ENCODE measurements around the gene PIGP. TPM values are rescaled to one million over a fixed set of nuclear protein-coding genes. Genes with fewer than 3 reads are reported as not detected.

Gene PIGP
- total and polyA plus RNA-seq, 9 of the 15 experiments (the other 6 are each of a cell fraction or from before 2014, with no cell fraction given): 18.3 to 122 (median 35.6) TPM

DNA sequence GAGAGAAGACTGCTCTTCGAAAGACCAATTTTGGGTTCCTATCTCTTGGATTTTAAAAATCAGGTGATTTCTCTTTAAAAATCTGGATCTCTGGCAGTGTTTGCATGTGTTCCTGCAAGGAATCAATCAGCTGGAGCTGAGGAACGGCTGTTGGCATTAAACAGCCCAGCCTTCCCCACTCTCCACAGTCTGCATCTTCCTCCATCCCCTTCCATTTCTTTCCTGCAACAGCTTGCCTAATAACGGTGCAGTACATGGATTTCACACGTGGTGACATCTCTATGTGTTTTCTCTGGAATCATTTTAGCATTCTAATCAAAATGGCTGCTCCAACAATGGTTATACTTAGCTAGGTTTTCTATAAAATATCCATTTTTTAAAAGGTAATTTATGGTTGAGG is 46.4 kb downstream of the PIGP start (continued):
- TF ChIP-seq KAT2B (IDR thresholded peaks at IDR 0.05; ENCODE audit: low read depth, low read length) (no peak), CC2D1A (IDR thresholded peaks at IDR 0.05) (no peak), ZNF584 (CRISPR knock-in tag; IDR thresholded peaks at IDR 0.05; ENCODE audit: low read depth) (no peak), SP2 (IDR thresholded peaks at IDR 0.05; ENCODE audit: extremely low read depth, low read depth, low read length, poor library complexity, severe bottlenecking) (no peak)
- TF ChIP-seq, protein P1, sequence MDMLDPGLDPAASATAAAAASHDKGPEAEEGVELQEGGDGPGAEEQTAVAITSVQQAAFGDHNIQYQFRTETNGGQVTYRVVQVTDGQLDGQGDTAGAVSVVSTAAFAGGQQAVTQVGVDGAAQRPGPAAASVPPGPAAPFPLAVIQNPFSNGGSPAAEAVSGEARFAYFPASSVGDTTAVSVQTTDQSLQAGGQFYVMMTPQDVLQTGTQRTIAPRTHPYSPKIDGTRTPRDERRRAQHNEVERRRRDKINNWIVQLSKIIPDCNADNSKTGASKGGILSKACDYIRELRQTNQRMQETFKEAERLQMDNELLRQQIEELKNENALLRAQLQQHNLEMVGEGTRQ (CRISPR knock-in tag; IDR thresholded peaks at IDR 0.05): no peak

DNA sequence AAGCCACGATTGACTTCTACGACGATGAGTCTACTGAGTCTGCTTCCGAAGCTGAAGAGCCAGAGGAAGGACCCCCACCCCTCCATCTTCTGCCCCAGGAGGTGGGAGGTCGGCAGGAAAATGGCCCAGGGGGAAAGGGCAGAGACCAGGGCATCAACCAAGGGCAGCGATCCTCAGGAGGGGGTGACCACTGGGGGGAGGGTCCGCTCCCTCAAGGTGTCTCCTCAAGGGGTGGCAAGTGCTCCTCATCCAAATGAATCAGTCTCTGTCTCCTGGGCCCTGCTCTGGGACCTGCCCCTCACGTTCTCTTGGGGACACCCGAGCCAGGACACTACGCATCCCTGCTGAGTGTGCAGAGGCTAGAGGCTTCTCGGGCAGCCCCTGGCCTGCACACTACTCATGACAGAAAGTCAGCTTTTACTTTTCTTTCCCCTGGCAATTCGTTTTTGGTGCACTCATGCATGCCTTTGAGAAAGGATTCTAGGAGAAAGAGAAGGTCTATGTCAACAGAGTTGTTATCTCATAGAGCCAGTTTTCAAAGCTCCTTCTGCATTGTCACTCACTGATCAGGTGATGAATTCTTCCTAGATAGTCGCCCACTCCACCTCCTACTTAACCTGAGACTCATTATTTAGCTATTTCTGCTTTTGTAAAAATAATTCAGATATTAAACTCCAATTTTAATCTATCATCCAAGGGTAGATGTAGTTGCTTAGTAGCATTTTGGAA is 54.8 kb downstream of the PIGP start:
- POLR2A ChIA-PET: interaction anchor here (0.7 to 1.4 kb wide), 4 partner anchors 8 to 417 kb away, joined by 3 to 7 read pairs (median 4); no protein-coding TSS in a partner anchor
- CTCF ChIA-PET (ENCODE audit: low intra/inter-chr PET ratio): interaction anchor here (0.6 kb wide), 1 partner anchor 593 kb away, joined by 4 read pairs; no protein-coding TSS in a partner anchor
- H3K27ac ChIP-seq (ENCODE audit: extremely low read depth, low read depth, low read length): no peak overlapping the region; the same call in 2 of the 3 replicates
- peak overlapping the region in 1 of 2 experiments; percentile 53; a peak in 2 of 4 replicates for H3K9ac ChIP-seq (ENCODE audit: insufficient read depth in 1 of 2, low read depth in 2 of 2, low read length in 2 of 2)
- no peaks in the 10 kb centered on the region for H3K9me3 ChIP-seq (replicated peaks; ENCODE audit: control insufficient read depth, insufficient read depth, low read depth, low read length)
- FAIRE-seq: peak; percentile 15
- peak in 3 of 4 experiments; percentile 29 to 68 (median 52) for DNase-seq (ENCODE audit: extremely low read depth in 1 of 4, low spot score in 3 of 4)
- in situ Hi-C loops (cut with MboI) (no loop called here), intact Hi-C loops (cut with micrococcal nuclease) (loop anchor here (5.0 kb wide), 1 partner anchor 59 kb away; no protein-coding TSS in a partner anchor)
- H4K20me1 ChIP-seq (replicated peaks; ENCODE audit: control insufficient read depth, insufficient read depth, low read length): no peaks in the 10 kb centered on the region
- H2AFZ ChIP-seq (ENCODE audit: low read depth, low read length): peak overlapping the region; percentile 29
- ATAC-seq: peak; percentile 82
- H3K27me3 ChIP-seq (ENCODE audit: control insufficient read depth in 2 of 2, insufficient read depth in 2 of 2, low read length in 2 of 2): peaks cover 0 to 2% of the 10 kb centered on the region in 2 experiments; a peak in 1 of 5 replicates
- no peak overlapping the region for H3K4me3 ChIP-seq
- H3K36me3 ChIP-seq (ENCODE audit: control insufficient read depth, insufficient read depth, low read length): no peaks in the 10 kb centered on the region
- 28% methylated on average over 12 of the region's 13 CpGs for WGBS (ENCODE audit: insufficient coverage, low coverage, missing lambda C conversion rate)
- H3K79me2 ChIP-seq (ENCODE audit: control insufficient read depth, insufficient read depth, low read length): no peaks in the 10 kb centered on the region
- peak overlapping the region; percentile 60 for H3K4me2 ChIP-seq (ENCODE audit: insufficient read depth, low read length)
- H3K9me1 ChIP-seq (ENCODE audit: control insufficient read depth, insufficient read depth, low read length): no peaks in the 10 kb centered on the region
- no TSS peak for BruUV-seq (replicated peaks)
- peaks cover 10 to 11% of the 10 kb centered on the region in 2 experiments; a peak in 4 of 5 replicates for H3K4me1 ChIP-seq (replicated peaks in 1 of 2; ENCODE audit: control insufficient read depth in 2 of 2, insufficient read depth in 2 of 2, low read length in 2 of 2)
- TF ChIP-seq ZNF133 (CRISPR knock-in tag; IDR thresholded peaks at IDR 0.05) (no peak), GATAD2A (IDR thresholded peaks at IDR 0.05) (0 out of 2 replicates have a peak, but pooled peaks have one; percentile 48), RAD51 (IDR thresholded peaks at IDR 0.05; ENCODE audit: borderline replicate concordance, low read depth) (peak; percentile 63), PHB2 (IDR thresholded peaks at IDR 0.05; ENCODE audit: low read depth) (no peak), ZNF124 (CRISPR knock-in tag; IDR thresholded peaks at IDR 0.05) (no peak), FOXJ2 (tag; IDR thresholded peaks at IDR 0.05) (no peak)
- TF ChIP-seq, protein P2, sequence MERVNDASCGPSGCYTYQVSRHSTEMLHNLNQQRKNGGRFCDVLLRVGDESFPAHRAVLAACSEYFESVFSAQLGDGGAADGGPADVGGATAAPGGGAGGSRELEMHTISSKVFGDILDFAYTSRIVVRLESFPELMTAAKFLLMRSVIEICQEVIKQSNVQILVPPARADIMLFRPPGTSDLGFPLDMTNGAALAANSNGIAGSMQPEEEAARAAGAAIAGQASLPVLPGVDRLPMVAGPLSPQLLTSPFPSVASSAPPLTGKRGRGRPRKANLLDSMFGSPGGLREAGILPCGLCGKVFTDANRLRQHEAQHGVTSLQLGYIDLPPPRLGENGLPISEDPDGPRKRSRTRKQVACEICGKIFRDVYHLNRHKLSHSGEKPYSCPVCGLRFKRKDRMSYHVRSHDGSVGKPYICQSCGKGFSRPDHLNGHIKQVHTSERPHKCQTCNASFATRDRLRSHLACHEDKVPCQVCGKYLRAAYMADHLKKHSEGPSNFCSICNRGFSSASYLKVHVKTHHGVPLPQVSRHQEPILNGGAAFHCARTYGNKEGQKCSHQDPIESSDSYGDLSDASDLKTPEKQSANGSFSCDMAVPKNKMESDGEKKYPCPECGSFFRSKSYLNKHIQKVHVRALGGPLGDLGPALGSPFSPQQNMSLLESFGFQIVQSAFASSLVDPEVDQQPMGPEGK (CRISPR knock-in tag; IDR thresholded peaks at IDR 0.05; ENCODE audit: borderline replicate concordance): no peak
- TF ChIP-seq, protein P3, sequence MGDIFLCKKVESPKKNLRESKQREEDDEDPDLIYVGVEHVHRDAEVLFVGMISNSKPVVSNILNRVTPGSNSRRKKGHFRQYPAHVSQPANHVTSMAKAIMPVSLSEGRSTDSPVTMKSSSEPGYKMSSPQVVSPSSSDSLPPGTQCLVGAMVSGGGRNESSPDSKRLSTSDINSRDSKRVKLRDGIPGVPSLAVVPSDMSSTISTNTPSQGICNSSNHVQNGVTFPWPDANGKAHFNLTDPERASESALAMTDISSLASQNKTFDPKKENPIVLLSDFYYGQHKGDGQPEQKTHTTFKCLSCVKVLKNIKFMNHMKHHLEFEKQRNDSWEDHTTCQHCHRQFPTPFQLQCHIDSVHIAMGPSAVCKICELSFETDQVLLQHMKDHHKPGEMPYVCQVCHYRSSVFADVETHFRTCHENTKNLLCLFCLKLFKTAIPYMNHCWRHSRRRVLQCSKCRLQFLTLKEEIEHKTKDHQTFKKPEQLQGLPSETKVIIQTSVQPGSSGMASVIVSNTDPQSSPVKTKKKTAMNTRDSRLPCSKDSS (IDR thresholded peaks at IDR 0.05; ENCODE audit: low read depth, partially characterized antibody): no peak
- TF ChIP-seq, protein P4, sequence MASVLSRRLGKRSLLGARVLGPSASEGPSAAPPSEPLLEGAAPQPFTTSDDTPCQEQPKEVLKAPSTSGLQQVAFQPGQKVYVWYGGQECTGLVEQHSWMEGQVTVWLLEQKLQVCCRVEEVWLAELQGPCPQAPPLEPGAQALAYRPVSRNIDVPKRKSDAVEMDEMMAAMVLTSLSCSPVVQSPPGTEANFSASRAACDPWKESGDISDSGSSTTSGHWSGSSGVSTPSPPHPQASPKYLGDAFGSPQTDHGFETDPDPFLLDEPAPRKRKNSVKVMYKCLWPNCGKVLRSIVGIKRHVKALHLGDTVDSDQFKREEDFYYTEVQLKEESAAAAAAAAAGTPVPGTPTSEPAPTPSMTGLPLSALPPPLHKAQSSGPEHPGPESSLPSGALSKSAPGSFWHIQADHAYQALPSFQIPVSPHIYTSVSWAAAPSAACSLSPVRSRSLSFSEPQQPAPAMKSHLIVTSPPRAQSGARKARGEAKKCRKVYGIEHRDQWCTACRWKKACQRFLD (CRISPR knock-in tag; IDR thresholded peaks at IDR 0.05): no peak

Data from K562 (cell line).